Kidney (tissue), 14 donors: Measurements from ENCODE around the gene RPL13. TPM values are rescaled to one million over a fixed set of nuclear protein-coding genes. Genes with fewer than 3 reads are reported as not detected.

ENCODE experiments used
- DNase-seq, 5 donors: peaks; one replicate each; pipeline ENCODE4 v3.0.0-alpha.2; 2013 to 2020
- FAIRE-seq: peaks from 2 replicates; lab custom pipeline; 2012; peaks lifted over from hg19 to GRCh38; lab: Jason Lieb, UNC
- H3K27ac ChIP-seq, 2 donors: one replicate each; pipeline ENCODE4 v1.7.0; 2013; ENCODE audit warnings: low read depth in 2 of 2, low read length in 2 of 2, inconsistent platforms in 1 of 2
- H3K27me3 ChIP-seq: one replicate; pipeline ENCODE4 v1.7.1; 2013; ENCODE audit warnings: low read length, inconsistent platforms; ENCODE audit not compliant: control insufficient read depth, insufficient read depth
- H3K36me3 ChIP-seq, 3 donors: one replicate each; pipeline versions ENCODE4 v1.7.0 to v1.7.1; 2013; ENCODE audit warnings: low read length in 3 of 3, control low read depth in 1 of 3, inconsistent platforms in 1 of 3; ENCODE audit not compliant: insufficient read depth in 3 of 3, control insufficient read depth in 2 of 3
- H3K4me1 ChIP-seq, 3 donors: one replicate each; pipeline versions ENCODE4 v1.7.0 to v1.7.1; 2013; ENCODE audit warnings: low read length in 3 of 3, inconsistent platforms in 1 of 3, low read depth in 1 of 3; ENCODE audit not compliant: control insufficient read depth in 2 of 3, insufficient read depth in 2 of 3
- H3K4me3 ChIP-seq, 3 donors: one replicate each; pipeline versions ENCODE4 v1.7.0 to v1.8.1; 2013; ENCODE audit warnings: low read length in 3 of 3, control low read depth in 1 of 3, inconsistent platforms in 1 of 3
- H3K9ac ChIP-seq, 3 donors: one replicate each; pipeline versions ENCODE4 v1.7.0 to v1.7.1; 2013; ENCODE audit warnings: low read length in 3 of 3, control low read depth in 1 of 3, inconsistent platforms in 1 of 3
- H3K9me3 ChIP-seq, 3 donors: one replicate each; pipeline versions ENCODE4 v1.7.0 to v1.7.1; 2013; ENCODE audit warnings: low read length in 3 of 3, control low read depth in 1 of 3, inconsistent platforms in 1 of 3; ENCODE audit not compliant: control insufficient read depth in 2 of 3, insufficient read depth in 1 of 3
- CTCF ChIP-seq: IDR thresholded peaks from 3 replicates; pipeline ENCODE4 v1.5.1; 2012; ENCODE audit warnings: mild to moderate bottlenecking, moderate library complexity, borderline replicate concordance; ENCODE audit not compliant: insufficient read depth; ENCODE audit errors: extremely low read depth
- intact Hi-C: fragments of 100-400 bp; cut with DNase I; formaldehyde crosslinking; loops from one replicate; pipeline ENCODE4 v1.11.1; 2022
- polyA plus RNA-seq: library from polyadenylated mRNA; stranded (reverse); fragments of 350-450 nt; fragmentation: Illumina TruSeq; extraction: RNeasy Lipid Tissue Mini Kit (QIAGEN cat#74804); gene quantifications from one replicate; pipeline ENCODE4 v1.2.3, GENCODE V29; 2014; ENCODE audit warnings: low read depth, low replicate concordance; ENCODE audit not compliant: insufficient read depth
- total RNA-seq: library from RNA; stranded (reverse); fragmentation: NEBNext Ultra II Directional; extraction: Animal tissue kit (Norgen Biotek cat#: 25700); gene quantifications from one replicate; pipeline ENCODE4 v1.2.1, GENCODE V29; 2021
- donor health status: control.
- donor health status: control.
- donor health status: control.
- donor health status: control.
- donor health status: control.
- donor health status: DM: yes; HTN: yes; CAD: no.
- donor health status: Normal renal cell carcinoma (clear cell type).

Gene RPL13
- total and polyA plus RNA-seq, 2 donors from 2014 or later = 1,694 to 3,146 TPM

GRCh38 chr16:89602952-89603590 is 42.6 kb downstream of the RPL13 start:
- Histone ChIP-seq H3K27me3 (no peaks in the 10 kb centered on the region), H3K4me1 (peaks cover 0 to 10% (median 10%) of the 10 kb centered on the region in 3 donors), H3K9me3 (no peaks in the 10 kb centered on the region), H3K9ac (no peak overlapping the region), H3K27ac (no peak overlapping the region), H3K4me3 (no peak overlapping the region), H3K36me3 (no peaks in the 10 kb centered on the region)
- no peak for TF ChIP-seq CTCF
- FAIRE-seq (no peak), DNase-seq (no peak)
- intact Hi-C loops = no loop called here

- H3K4me3 ChIP-seq = no peak overlapping the region
- no peak for TF ChIP-seq CTCF
- no peak overlapping the region for H3K27ac ChIP-seq
- DNase-seq = no peak
- no peak overlapping the region for H3K9ac ChIP-seq
- H3K4me1 ChIP-seq = peaks cover 0 to 11% (median 10%) of the 10 kb centered on the region in 3 donors
- no peaks in the 10 kb centered on the region for H3K27me3 ChIP-seq
- intact Hi-C loops = no loop called here
- no peaks in the 10 kb centered on the region for H3K36me3 ChIP-seq
- no peak for FAIRE-seq
- no peaks in the 10 kb centered on the region for H3K9me3 ChIP-seq
These were observed 44.3 kb downstream of the RPL13 start for GRCh38 chr16:89604764-89605163.

GRCh38 chr16:89605186-89605970 is 44.9 kb downstream of the RPL13 start:
- no peaks in the 10 kb centered on the region for H3K9me3 ChIP-seq
- no peak overlapping the region for H3K27ac ChIP-seq
- H3K27me3 ChIP-seq = no peaks in the 10 kb centered on the region
- no peak overlapping the region for H3K9ac ChIP-seq
- H3K36me3 ChIP-seq = no peaks in the 10 kb centered on the region
- no peak for FAIRE-seq
- no peak overlapping the region for H3K4me3 ChIP-seq
- intact Hi-C loops = no loop called here
- peaks cover 0 to 11% (median 10%) of the 10 kb centered on the region in 3 donors for H3K4me1 ChIP-seq
- TF ChIP-seq CTCF = no peak
- DNase-seq = no peak
